Measurements from ENCODE around the gene TRIOBP. TPM values are rescaled to one million over a fixed set of nuclear protein-coding genes. Genes with fewer than 3 reads are reported as not detected.

TRIOBP gene
- total and polyA plus RNA-seq, 7 donors: 51.7 to 140 (median 82.8) TPM

DNA sequence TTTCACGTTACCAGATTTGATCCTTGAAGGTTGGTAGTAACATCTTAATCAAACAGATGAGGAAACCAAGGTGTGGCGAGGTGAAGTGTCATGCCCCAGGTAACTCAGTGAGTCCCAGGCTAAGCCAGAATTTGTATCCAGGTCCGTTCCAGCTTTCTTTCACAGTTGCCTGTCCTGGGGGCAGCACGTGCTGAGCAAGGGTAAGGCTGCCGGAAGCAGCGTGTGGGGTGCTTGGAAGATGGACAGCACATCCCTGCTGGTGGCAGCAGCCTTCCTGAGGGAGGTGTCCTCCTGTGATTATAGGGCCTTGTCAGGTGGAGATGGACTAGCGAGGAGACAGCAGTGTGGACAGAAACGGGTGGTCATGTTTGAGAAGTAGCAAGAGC is 50.9 kb downstream of the TRIOBP start:
- intact Hi-C loops (cut with DNase I): loop anchor here (5.0 kb wide), 1 partner anchor 60 kb away; the partner anchor contains the start of gene GCAT
- TF ChIP-seq, protein P1, sequence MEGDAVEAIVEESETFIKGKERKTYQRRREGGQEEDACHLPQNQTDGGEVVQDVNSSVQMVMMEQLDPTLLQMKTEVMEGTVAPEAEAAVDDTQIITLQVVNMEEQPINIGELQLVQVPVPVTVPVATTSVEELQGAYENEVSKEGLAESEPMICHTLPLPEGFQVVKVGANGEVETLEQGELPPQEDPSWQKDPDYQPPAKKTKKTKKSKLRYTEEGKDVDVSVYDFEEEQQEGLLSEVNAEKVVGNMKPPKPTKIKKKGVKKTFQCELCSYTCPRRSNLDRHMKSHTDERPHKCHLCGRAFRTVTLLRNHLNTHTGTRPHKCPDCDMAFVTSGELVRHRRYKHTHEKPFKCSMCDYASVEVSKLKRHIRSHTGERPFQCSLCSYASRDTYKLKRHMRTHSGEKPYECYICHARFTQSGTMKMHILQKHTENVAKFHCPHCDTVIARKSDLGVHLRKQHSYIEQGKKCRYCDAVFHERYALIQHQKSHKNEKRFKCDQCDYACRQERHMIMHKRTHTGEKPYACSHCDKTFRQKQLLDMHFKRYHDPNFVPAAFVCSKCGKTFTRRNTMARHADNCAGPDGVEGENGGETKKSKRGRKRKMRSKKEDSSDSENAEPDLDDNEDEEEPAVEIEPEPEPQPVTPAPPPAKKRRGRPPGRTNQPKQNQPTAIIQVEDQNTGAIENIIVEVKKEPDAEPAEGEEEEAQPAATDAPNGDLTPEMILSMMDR (IDR thresholded peaks at IDR 0.05): no peak
- no peak for TF ChIP-seq POLR2AphosphoS5 (IDR thresholded peaks at IDR 0.05)
- TF ChIP-seq EP300 (IDR thresholded peaks at IDR 0.05): no peak
- no peak for TF ChIP-seq POLR2A (IDR thresholded peaks at IDR 0.05)
- Histone ChIP-seq H3K9me3 (no peaks in the 10 kb centered on the region), H3K4me1 (peaks cover 0 to 89% (median 84%) of the 10 kb centered on the region in 4 donors), H3K4me3 (peak overlapping the region in 3 of 4 donors; percentile 72 to 99 (median 80)), H3K27me3 (no peaks in the 10 kb centered on the region), H3K36me3 (no peaks in the 10 kb centered on the region), H3K27ac (peak overlapping the region; percentile 91 to 98 (median 98))
- 39 to 61% methylated on average over 8 of the region's 8 CpGs for WGBS, 2 donors
- no peak for DNase-seq

- no peak for DNase-seq
- H3K27ac ChIP-seq: peak overlapping the region; percentile 91 to 98 (median 98)
- WGBS, 2 donors: 72 to 73% methylated on average over 8 of the region's 8 CpGs
- intact Hi-C loops (cut with DNase I): loop anchor here (5.0 kb wide), 1 partner anchor 59 kb away; the partner anchor contains the start of gene GCAT
- TF ChIP-seq POLR2AphosphoS5 (IDR thresholded peaks at IDR 0.05) (no peak), EP300 (IDR thresholded peaks at IDR 0.05) (no peak), POLR2A (IDR thresholded peaks at IDR 0.05) (no peak)
- TF ChIP-seq, protein P1 (IDR thresholded peaks at IDR 0.05): no peak
- H3K36me3 ChIP-seq: no peaks in the 10 kb centered on the region
- H3K4me1 ChIP-seq: peaks cover 0 to 94% (median 86%) of the 10 kb centered on the region in 4 donors
- H3K27me3 ChIP-seq: no peaks in the 10 kb centered on the region
- H3K4me3 ChIP-seq: no peak overlapping the region
- H3K9me3 ChIP-seq: no peaks in the 10 kb centered on the region
These were observed 51.8 kb downstream of the TRIOBP start for GRCh38 chr22:37748659-37749058.

DNA sequence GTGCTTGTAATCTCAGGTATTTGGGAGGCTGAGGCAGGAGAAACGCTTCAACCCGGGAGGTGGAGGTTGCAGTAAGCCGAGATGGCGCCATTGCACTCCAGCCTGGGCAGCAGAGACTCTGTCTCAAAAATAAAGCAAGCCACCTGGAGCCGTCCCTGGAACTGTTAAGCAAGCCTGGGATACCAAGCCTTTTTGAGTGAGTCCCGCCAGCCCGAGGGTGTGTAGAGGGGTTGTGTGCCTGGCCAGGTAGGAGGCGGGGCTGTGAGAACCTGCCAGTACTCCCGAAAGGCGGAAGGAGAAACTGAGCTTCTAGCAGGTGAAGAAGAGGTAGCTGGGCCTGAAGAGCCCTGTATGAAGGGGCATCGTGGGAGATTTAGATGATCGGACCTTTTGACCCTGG is 52.4 kb downstream of the TRIOBP start:
- no peaks in the 10 kb centered on the region for H3K9me3 ChIP-seq
- WGBS, 2 donors: 53 to 85% methylated on average over 12 of the region's 12 CpGs
- peaks cover 0 to 94% (median 87%) of the 10 kb centered on the region in 4 donors for H3K4me1 ChIP-seq
- H3K27ac ChIP-seq: peak overlapping the region; percentile 91 to 98 (median 98)
- no peak for TF ChIP-seq EP300 (IDR thresholded peaks at IDR 0.05)
- TF ChIP-seq POLR2A (IDR thresholded peaks at IDR 0.05): no peak
- TF ChIP-seq POLR2AphosphoS5 (IDR thresholded peaks at IDR 0.05): no peak
- TF ChIP-seq, protein P1 (IDR thresholded peaks at IDR 0.05): no peak
- intact Hi-C loops (cut with DNase I): loop anchor here (5.0 kb wide), 1 partner anchor 58 kb away; the partner anchor contains the start of gene GCAT
- no peaks in the 10 kb centered on the region for H3K36me3 ChIP-seq
- DNase-seq: no peak
- no peaks in the 10 kb centered on the region for H3K27me3 ChIP-seq
- no peak overlapping the region for H3K4me3 ChIP-seq

DNA sequence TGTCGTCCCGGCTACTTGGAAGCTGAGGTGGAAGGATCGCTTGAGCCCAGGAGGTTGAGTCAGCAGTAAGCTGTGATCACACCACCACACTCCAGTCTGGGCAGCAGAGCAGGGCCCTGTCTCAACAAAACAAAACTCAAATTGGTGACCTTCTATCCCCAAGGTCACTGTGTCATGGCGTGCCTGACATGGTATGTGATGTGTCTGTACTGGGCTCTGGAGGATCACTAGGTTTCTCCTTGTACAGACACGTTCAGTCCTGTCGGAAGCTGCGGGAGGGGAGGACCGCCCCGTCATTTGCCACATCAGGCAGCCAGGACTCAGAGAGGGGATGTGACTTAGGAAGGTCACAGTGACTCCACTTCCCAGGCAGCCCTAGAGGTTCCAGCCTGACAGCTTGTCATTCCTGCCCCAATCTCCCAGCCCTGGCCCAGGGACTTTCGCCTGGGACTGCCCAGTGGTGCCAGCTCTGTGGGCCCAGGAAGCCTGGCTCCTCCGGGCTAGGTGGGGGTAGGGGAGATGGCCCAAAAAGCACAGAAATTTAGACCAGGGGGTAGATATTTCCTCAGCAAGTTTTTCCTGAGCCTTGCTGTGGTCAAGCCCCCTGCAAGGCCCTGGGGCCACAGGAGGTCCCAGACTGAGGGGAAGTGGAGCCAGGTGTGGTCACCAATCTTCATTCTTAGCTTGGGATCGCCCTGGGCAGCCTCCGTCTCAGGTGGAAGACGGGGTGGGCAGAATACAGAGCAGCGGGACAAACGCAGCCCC is 53.2 kb downstream of the TRIOBP start:
- 87% methylated on average over 16 of the region's 16 CpGs for WGBS, 2 donors
- intact Hi-C loops (cut with DNase I): loop anchor here (5.0 kb wide), 2 partner anchors 57 to 128 kb away; partner anchors contain the start of gene GCAT
- H3K4me1 ChIP-seq: peaks cover 0 to 90% (median 81%) of the 10 kb centered on the region in 4 donors

More for the DNA sequence above, 53.2 kb downstream of the TRIOBP start:
- Histone ChIP-seq H3K4me3 (no peak overlapping the region), H3K36me3 (peaks cover under 1 to 7% (median 3%) of the 10 kb centered on the region in 4 donors), H3K27me3 (no peaks in the 10 kb centered on the region), H3K27ac (peak overlapping the region; percentile 91 to 98 (median 98)), H3K9me3 (no peaks in the 10 kb centered on the region)
- TF ChIP-seq POLR2AphosphoS5 (IDR thresholded peaks at IDR 0.05) (no peak), EP300 (IDR thresholded peaks at IDR 0.05) (no peak), POLR2A (IDR thresholded peaks at IDR 0.05) (no peak)
- TF ChIP-seq, protein P1 (IDR thresholded peaks at IDR 0.05): no peak
- DNase-seq: no peak
